GM19467 (cell line): ENCODE measurements around the gene TBC1D2B.
"Not testable (repeated sequence)": the region's sequence is repeated elsewhere in the genome, so short reads cannot be mapped to it uniquely, and the experiment has no call there.

Experiments
- ATAC-seq: cut with Tn5 transposase; IDR thresholded peaks from one replicate; pipeline ENCODE4 v1.9.1; 2021; ENCODE audit warnings: mild to moderate bottlenecking, moderate library complexity; ENCODE audit not compliant: unreplicated experiment

The TBC1D2B gene

GRCh38 chr15:77958716-77959431 is 118.6 kb downstream of the TBC1D2B start:
- not testable (repeated sequence) for ATAC-seq

DNA sequence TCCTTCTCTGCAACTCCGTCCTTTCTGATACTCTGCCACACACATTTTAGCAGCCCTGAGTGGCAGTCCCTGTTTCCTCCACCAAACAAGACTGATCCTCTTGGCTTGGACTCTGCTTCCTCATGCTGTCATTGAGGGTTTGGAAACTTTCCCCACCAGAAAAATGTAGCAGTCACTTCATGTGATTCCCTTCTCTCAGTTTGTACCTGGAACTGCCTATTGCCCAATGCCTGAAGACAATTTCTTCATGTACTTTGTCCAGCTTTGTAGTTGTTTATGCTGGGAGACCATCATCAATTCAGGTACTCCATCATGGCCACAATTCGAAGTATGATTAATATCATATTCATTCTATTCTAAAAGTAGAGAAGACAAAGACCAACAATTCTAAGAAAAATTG is 119.5 kb downstream of the TBC1D2B start:
- not testable (repeated sequence) for ATAC-seq

- ATAC-seq, result not testable (repeated sequence)
Observed at GRCh38 chr15:77953926-77954325, 123.6 kb downstream of the TBC1D2B start.

DNA sequence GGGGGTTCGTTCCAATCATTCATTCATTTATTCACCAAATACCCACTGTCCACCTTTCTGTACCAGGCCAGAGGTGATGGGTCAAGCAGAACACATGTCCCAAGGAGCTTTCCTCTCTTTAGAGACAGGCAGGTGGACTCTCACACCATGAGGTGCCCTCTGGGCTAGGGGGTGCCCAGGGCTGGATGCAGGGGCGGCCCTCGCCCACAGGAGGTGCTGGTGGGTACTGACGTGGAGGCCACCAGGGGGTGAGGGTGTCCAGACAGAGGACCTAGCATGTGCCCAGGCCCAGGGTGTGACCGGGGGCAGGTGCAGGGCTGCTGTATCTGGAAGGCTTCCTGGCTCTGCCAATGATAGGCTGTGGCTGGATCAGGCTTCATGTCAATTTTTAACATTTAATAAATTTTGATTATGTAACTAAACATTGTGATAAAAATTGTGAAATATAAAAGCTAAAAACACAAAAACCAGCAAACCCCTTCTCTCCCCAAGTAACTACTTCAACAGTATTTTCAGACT is 124.5 kb downstream of the TBC1D2B start:
- not testable (repeated sequence) for ATAC-seq

GRCh38 chr15:77951105-77951786 is 126.3 kb downstream of the TBC1D2B start:
- not testable (repeated sequence) for ATAC-seq

GRCh38 chr15:77950470-77950869 is 127.0 kb downstream of the TBC1D2B start:
- ATAC-seq, result not testable (repeated sequence)

DNA sequence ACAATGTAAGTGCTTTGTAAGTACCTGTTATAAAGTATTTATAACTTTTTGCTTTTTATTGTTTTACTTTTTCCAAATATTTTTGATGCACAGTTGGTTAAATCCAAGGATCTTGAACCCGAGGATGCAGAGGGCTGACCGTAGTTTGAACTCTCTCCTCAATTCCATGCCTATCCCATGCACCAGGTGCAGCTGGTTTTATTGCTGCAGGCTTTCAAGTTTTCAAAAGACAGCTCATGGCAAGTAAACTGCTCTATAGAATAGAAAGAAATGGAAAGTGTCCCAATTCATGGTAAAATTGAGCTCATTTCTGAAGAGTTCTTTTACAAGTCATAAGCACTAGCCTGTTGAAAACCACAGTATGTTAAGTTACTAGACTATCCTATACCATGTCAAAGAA is 131.9 kb downstream of the TBC1D2B start:
- no peak for ATAC-seq
